Calu3 (cell line): ENCODE measurements around the gene ARRB1. TPM values are rescaled to one million over a fixed set of nuclear protein-coding genes. Genes with fewer than 3 reads are reported as not detected.
"Not testable (repeated sequence)": the region's sequence is repeated elsewhere in the genome, so short reads cannot be mapped to it uniquely, and the experiment has no call there.

ENCODE experiments used
- BruUV-seq: library from RNA; stranded (reverse); fragments of 400-500 nt; replicated peaks from 2 replicates; lab custom pipeline; 2021; lab: Mats Ljungman, UMichigan
- CTCF ChIA-PET: fragments of 300-600 bp; sonication (Branson Sonifier 250); formaldehyde crosslinking; loops from one replicate; lab custom pipeline; 2022; ENCODE audit warnings: antibody characterized with exemption; lab: Charles Lee
- DNase-seq: peaks from one replicate; pipeline ENCODE4 v3.0.0; 2022
- H3K27ac Mint-ChIP-seq: one replicate; pipeline ENCODE4 v1.8.0; 2022; ENCODE audit warnings: mixed read lengths; ENCODE audit not compliant: unreplicated experiment
- H3K27me3 Mint-ChIP-seq: one replicate; pipeline ENCODE4 v1.8.0; 2022; ENCODE audit warnings: mixed read lengths; ENCODE audit not compliant: unreplicated experiment
- H3K36me3 Mint-ChIP-seq: one replicate; pipeline ENCODE4 v1.8.0; 2022; ENCODE audit warnings: mild to moderate bottlenecking, moderate library complexity, mixed read lengths; ENCODE audit not compliant: insufficient read depth, unreplicated experiment
- H3K4me1 Mint-ChIP-seq: one replicate; pipeline ENCODE4 v1.8.0; 2022; ENCODE audit warnings: mild to moderate bottlenecking, low read depth, mixed read lengths; ENCODE audit not compliant: unreplicated experiment
- H3K4me3 Mint-ChIP-seq: one replicate; pipeline ENCODE4 v1.8.0; 2022; ENCODE audit warnings: mild to moderate bottlenecking, low read depth, moderate library complexity, mixed read lengths; ENCODE audit not compliant: unreplicated experiment
- H3K9me3 Mint-ChIP-seq: one replicate; pipeline ENCODE4 v1.8.0; 2022; ENCODE audit warnings: low read depth, mixed read lengths; ENCODE audit not compliant: unreplicated experiment
- CTCF ChIP-seq: fragments of 200-600 bp; IDR thresholded peaks from one replicate; pipeline ENCODE4 v1.8.0; 2022; ENCODE audit warnings: antibody characterized with exemption; ENCODE audit not compliant: unreplicated experiment
- intact Hi-C: fragments of 100-400 bp; cut with micrococcal nuclease; formaldehyde crosslinking; loops from one replicate; pipeline ENCODE4 v1.10.0; 2022; ENCODE audit not compliant: unreplicated experiment
- total RNA-seq: library from RNA; stranded (reverse); gene quantifications from 2 replicates; pipeline ENCODE4 v1.2.3, GENCODE V29; 2022

ARRB1 gene
- total RNA-seq, 1 experiment from 2014 or later = 8.7 TPM

- no peak for TF ChIP-seq CTCF
- H3K27me3 Mint-ChIP-seq = no peaks in the 10 kb centered on the region
- no peak overlapping the region for H3K27ac Mint-ChIP-seq
- H3K4me1 Mint-ChIP-seq = peaks cover 27% of the 10 kb centered on the region
- no peaks in the 10 kb centered on the region for H3K9me3 Mint-ChIP-seq
- intact Hi-C loops = no loop called here
- CTCF ChIA-PET = no interaction called here
- DNase-seq = no peak
- no peak overlapping the region for H3K4me3 Mint-ChIP-seq
- BruUV-seq = no TSS peak
- H3K36me3 Mint-ChIP-seq = no peaks in the 10 kb centered on the region
Observed at GRCh38 chr11:75334976-75335375, 16.5 kb downstream of the ARRB1 start.

- Mint-ChIP-seq H3K9me3 (no peaks in the 10 kb centered on the region), H3K4me1 (peaks cover 21% of the 10 kb centered on the region), H3K4me3 (no peak overlapping the region), H3K27me3 (no peaks in the 10 kb centered on the region), H3K27ac (no peak overlapping the region), H3K36me3 (no peaks in the 10 kb centered on the region)
- CTCF ChIA-PET = interaction anchor here (0.7 kb wide), 1 partner anchor 9 kb away, joined by 3 read pairs; no protein-coding TSS in a partner anchor
- BruUV-seq = no TSS peak
- no peak for DNase-seq
- intact Hi-C loops = no loop called here
- no peak for TF ChIP-seq CTCF
Observed at GRCh38 chr11:75334402-75334891, 17.0 kb downstream of the ARRB1 start.

GRCh38 chr11:75333807-75334140 lies 17.7 kb downstream of the ARRB1 start:
- CTCF ChIA-PET = no interaction called here
- Mint-ChIP-seq H3K9me3 (no peaks in the 10 kb centered on the region), H3K36me3 (no peaks in the 10 kb centered on the region), H3K4me3 (no peak overlapping the region), H3K27me3 (no peaks in the 10 kb centered on the region), H3K4me1 (peaks cover 17% of the 10 kb centered on the region), H3K27ac (no peak overlapping the region)
- no peak for TF ChIP-seq CTCF
- intact Hi-C loops = no loop called here
- DNase-seq = no peak
- BruUV-seq = no TSS peak

- no peak for DNase-seq
- Mint-ChIP-seq H3K4me1 (peaks cover 21% of the 10 kb centered on the region), H3K9me3 (no peaks in the 10 kb centered on the region), H3K27me3 (no peaks in the 10 kb centered on the region), H3K27ac (no peak overlapping the region), H3K4me3 (no peak overlapping the region), H3K36me3 (peaks cover 4% of the 10 kb centered on the region)
- no peak for TF ChIP-seq CTCF
- BruUV-seq = no TSS peak
- intact Hi-C loops = no loop called here
- CTCF ChIA-PET = no interaction called here
Observed at GRCh38 chr11:75333022-75333806, 18.2 kb downstream of the ARRB1 start.

- CTCF ChIA-PET = interaction anchor here (0.7 to 1.0 kb wide), 2 partner anchors 11 to 56 kb away, joined by 3 to 4 read pairs; no protein-coding TSS in a partner anchor
- H3K27ac Mint-ChIP-seq, H3K27me3 Mint-ChIP-seq, H3K9me3 Mint-ChIP-seq, H3K4me3 Mint-ChIP-seq, intact Hi-C loops, DNase-seq, H3K36me3 Mint-ChIP-seq, BruUV-seq: not testable (repeated sequence)
- H3K4me1 Mint-ChIP-seq = peaks cover 16% of the 10 kb centered on the region
Observed at GRCh38 chr11:75331761-75332160, 19.7 kb downstream of the ARRB1 start.

- H3K4me3 Mint-ChIP-seq, H3K27ac Mint-ChIP-seq, H3K27me3 Mint-ChIP-seq, H3K9me3 Mint-ChIP-seq, BruUV-seq, DNase-seq, intact Hi-C loops, H3K36me3 Mint-ChIP-seq: not testable (repeated sequence)
- H3K4me1 Mint-ChIP-seq = peaks cover 20% of the 10 kb centered on the region
- CTCF ChIA-PET = interaction anchor here (1.0 to 1.5 kb wide), 2 partner anchors 9 to 12 kb away, joined by 3 to 4 read pairs; no protein-coding TSS in a partner anchor
Observed at GRCh38 chr11:75331304-75331703, 20.2 kb downstream of the ARRB1 start.
